ENCODE measurements around the gene CARD10.

Gene CARD10

DNA sequence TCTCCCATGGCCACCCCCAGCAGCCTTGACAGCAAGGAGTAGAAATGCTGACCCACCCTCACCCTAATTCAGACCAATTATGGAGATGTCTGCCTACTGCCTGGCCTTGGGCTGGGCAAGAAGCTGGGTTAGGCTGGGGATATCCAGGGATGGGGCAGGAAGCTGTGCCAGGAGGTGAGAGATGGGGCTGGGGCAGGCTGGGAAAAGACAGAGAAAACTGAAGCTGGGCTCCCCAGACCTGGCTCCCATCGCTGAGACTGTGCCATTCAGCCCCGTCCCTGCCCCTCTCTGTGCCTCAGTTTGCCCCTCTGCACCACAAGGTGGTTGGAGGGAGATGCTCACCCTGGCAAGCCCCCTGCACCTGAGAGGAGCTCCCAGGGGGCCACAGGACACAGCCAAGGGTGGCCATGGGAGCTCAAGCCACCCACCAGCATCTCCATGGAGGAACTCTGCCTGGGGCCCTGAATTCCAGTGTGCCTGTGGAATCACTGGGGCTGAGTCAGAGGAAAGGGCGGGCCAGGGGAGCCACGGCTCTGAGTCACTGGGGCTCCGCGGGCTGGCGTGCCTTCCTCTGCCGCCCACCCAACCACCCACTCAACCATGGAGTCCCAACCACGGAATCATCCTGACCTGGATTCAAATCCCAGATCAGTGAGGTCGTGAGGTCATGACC, 6.0 kb upstream of the CARD10 start:
- no peak overlapping the region for H3K4me3 ChIP-seq (ENCODE audit: low read length)
- no peak for TF ChIP-seq CTCF (conservative IDR thresholded peaks at IDR 0.05; ENCODE audit: low read length)
- DNase-seq (ENCODE audit: low read depth), result peak; percentile 72

DNA sequence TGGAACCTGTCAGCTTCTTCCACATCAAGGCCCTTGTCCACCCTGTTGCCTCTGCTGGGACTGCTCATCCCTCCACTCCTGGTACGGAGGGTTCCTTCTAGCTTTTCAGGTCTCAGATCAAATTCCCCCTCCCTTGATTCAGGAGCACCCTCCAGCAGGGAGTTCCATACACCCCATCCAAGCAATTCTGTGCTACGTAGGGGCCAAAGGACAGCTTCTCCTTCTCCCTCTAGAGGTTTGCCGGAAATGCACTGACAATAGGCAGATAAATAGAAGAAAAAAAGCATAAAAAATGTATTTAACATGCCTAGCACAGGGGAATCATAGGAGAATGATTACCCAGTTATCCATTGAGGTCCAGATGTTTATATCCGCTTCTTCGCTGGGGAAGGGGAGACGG, 3.3 kb upstream of the CARD10 start:
- no peak for DNase-seq (ENCODE audit: low read depth)
- TF ChIP-seq CTCF (conservative IDR thresholded peaks at IDR 0.05; ENCODE audit: low read length), result no peak

DNA sequence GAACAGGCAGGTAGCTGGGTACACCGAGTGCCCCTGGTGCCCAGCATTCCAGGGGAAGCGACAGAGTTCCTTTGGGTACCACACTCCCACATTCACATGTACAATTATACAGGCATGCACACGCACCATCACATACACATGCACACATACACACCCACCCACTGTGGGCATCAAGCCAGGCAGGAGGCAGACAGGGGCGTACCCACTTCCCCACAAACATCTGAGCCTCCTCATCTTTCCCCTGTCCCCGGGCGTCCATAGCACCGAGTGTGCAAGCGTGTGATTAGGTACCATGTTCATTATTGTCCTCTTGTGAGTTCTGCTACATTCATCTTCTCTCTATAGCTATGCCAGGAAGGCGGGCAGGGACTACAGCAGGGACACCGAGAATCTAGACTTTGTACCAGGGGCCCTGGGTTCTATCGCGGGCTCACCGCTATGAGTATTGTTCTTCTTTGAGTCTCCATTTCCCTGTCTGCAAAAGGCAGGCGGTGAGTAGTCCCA, 2.1 kb upstream of the CARD10 start:
- DNase-seq (ENCODE audit: low read depth), result no peak
- TF ChIP-seq CTCF (conservative IDR thresholded peaks at IDR 0.05; ENCODE audit: low read length), result no peak
- H3K4me3 ChIP-seq (ENCODE audit: low read length), result no peak overlapping the region

More for the DNA sequence above, 3.3 kb upstream of the CARD10 start:
- no peak overlapping the region for H3K4me3 ChIP-seq (ENCODE audit: low read length)

DNA sequence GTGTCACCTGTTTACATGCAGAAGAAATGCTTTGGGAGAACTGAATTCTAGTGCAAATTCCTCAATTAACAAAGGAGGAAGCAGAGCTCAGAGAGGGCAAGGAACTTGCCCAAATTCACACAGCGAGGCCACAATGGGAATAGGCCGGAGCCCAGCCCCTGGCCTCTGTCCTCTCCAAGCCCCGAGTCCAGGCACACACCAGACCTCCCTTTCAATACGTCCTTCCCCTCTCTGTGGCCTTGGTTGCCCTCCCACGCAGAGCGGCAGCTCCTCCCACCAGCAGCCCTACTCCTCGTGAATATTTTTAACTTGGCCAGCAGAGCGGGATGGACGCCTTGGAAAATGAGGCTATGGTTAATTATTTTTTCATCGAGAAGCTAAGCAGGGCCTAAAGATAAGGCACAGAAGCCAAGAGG, 1.6 kb upstream of the CARD10 start:
- no peak for TF ChIP-seq CTCF (conservative IDR thresholded peaks at IDR 0.05; ENCODE audit: low read length)
- no peak overlapping the region for H3K4me3 ChIP-seq (ENCODE audit: low read length)
- DNase-seq (ENCODE audit: low read depth), result no peak

DNA sequence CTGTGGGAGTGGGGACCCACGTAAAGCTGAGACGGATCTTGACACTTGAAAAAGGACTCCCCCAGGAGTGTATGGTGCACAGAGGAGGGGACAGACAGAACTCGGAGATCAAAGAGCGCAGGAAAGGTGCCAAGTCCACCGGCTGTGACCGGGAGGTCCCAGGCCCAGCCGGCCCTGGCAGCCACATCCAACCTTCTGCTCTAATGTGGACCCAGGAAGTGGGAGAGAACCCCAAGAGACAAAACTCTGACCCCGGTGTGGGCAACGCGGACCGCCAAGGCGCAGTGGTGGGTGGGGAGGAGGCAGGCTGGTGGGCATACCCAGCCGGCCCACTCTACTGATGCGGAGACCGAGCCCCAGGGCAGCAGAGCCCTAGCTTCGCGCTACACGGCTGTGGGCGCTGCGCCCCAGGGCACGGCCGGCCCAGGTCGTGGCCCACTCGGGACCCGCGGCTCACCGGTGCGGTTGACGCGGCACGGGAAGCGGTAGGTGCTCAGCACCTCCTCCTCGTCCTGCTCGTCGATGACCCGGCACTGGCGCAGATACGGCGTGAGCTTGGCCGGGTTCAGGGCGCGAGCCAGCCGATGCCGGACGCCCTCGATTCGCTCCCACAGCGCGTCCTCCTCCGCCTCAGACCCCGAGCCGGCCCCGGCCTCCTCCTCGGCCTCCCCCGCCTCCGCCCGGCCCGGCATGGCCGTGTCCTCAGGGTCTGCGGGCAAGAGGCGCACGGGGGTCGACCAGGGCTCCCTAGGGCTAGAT, 527 bp downstream of the CARD10 start:
- TF ChIP-seq CTCF (conservative IDR thresholded peaks at IDR 0.05; ENCODE audit: low read length), result no peak
- DNase-seq (ENCODE audit: low read depth), result no peak
- peak overlapping the region; percentile 41 for H3K4me3 ChIP-seq (ENCODE audit: low read length)

DNA sequence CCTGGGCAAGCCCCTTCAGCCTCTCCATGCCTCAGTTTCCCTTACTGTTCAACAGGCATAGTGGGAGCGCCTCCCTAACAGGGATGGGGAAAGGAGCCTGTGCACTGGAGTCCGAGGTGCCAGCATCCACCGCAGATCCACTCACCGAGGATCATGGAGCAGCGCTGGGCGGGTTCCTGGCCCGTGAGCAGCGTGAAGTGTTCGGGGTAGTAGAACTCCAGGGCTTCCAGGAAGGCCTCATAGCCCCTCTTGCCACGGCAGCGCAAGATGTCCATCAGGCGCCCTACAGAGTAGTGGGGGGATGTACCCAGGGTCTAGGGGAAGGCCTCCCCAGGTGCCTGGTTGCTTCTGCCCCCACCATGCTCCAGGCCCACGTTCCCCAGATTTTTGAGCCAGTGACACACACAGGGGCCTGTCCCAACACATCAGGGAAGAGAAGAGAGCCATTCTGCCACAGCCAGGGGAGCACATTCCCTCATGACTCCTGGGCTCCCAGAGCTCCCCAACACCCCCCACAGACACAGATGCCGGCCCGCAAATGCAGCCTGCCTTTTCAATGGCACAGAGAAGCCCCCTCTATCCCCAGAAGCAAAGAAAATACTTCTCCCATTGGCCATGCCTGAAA, 1.3 kb downstream of the CARD10 start:
- no peak overlapping the region for H3K4me3 ChIP-seq (ENCODE audit: low read length)
- no peak for DNase-seq (ENCODE audit: low read depth)
- TF ChIP-seq CTCF (conservative IDR thresholded peaks at IDR 0.05; ENCODE audit: low read length), result no peak

Measured in AG10803 (cell line).